HCT116 (cell line): ENCODE measurements around the gene CCDC8.

Source experiments
- CEBPB ChIP-seq: IDR thresholded peaks from 2 replicates; pipeline ENCODE4 v1.6.1; 2012; ENCODE audit warnings: low read depth
- ELF1 ChIP-seq: IDR thresholded peaks from 2 replicates; pipeline ENCODE4 v1.6.1; 2012; ENCODE audit warnings: low read depth, borderline replicate concordance
- EZH2 ChIP-seq: fragments of 200-600 bp; sonication (generic); IDR thresholded peaks from 2 replicates; pipeline ENCODE4 v1.6.1; 2017; ENCODE audit warnings: antibody characterized with exemption, mixed run types
- EZH2phosphoT487 ChIP-seq: fragments of 200-600 bp; IDR thresholded peaks from 2 replicates; pipeline ENCODE4 v1.6.1; 2018; ENCODE audit warnings: antibody characterized with exemption, borderline replicate concordance
- JUND ChIP-seq: IDR thresholded peaks from 2 replicates; pipeline ENCODE4 v1.6.1; 2012
- POLR2A ChIP-seq: IDR thresholded peaks from 2 replicates; pipeline ENCODE4 v1.7.0; 2011; ENCODE audit warnings: borderline replicate concordance; ENCODE audit not compliant: insufficient read depth, insufficient read length; ENCODE audit errors: extremely low read depth
- POLR2AphosphoS5 ChIP-seq: IDR thresholded peaks from 2 replicates; pipeline ENCODE4 v1.6.1; 2011; ENCODE audit warnings: mild to moderate bottlenecking, low read depth, low read length, moderate library complexity
- RAD21 ChIP-seq: IDR thresholded peaks from 2 replicates; pipeline ENCODE4 v1.6.1; 2012; ENCODE audit warnings: low read depth, mild to moderate bottlenecking
- TCF7L2 ChIP-seq: IDR thresholded peaks from 2 replicates; pipeline ENCODE4 v1.7.0; 2011; ENCODE audit warnings: borderline replicate concordance, inconsistent platforms; ENCODE audit not compliant: insufficient read depth, insufficient read length; ENCODE audit errors: extremely low read depth
- YY1 ChIP-seq: IDR thresholded peaks from 2 replicates; pipeline ENCODE4 v1.6.1; 2011; ENCODE audit warnings: low read length, low read depth, moderate library complexity, mild to moderate bottlenecking; ENCODE audit not compliant: insufficient replicate concordance; ENCODE audit errors: extremely low read depth
- ZFX ChIP-seq: fragments of 450-650 bp; IDR thresholded peaks from 2 replicates; pipeline ENCODE4 v1.6.1; 2017
- TF ChIP-seq, protein P1 (sequence below), 3 experiments: fragments of 200-600 bp in 1 of 3; sonication (generic) in 1 of 3; IDR thresholded peaks in 2 of 3; conservative IDR thresholded peaks in 1 of 3; 2 replicates each; pipeline ENCODE4 v1.5.1; 2012 to 2017; ENCODE audit warnings: low read depth in 2 of 3, low read length in 2 of 3, antibody characterized with exemption in 1 of 3, borderline replicate concordance in 1 of 3, control low read depth in 1 of 3, mild to moderate bottlenecking in 1 of 3, mixed read lengths in 1 of 3, mixed run types in 1 of 3, moderate library complexity in 1 of 3; ENCODE audit not compliant: insufficient read depth in 1 of 3
- TF ChIP-seq, protein P2 (sequence below): IDR thresholded peaks from 2 replicates; pipeline ENCODE4 v1.6.1; 2012

DNA sequence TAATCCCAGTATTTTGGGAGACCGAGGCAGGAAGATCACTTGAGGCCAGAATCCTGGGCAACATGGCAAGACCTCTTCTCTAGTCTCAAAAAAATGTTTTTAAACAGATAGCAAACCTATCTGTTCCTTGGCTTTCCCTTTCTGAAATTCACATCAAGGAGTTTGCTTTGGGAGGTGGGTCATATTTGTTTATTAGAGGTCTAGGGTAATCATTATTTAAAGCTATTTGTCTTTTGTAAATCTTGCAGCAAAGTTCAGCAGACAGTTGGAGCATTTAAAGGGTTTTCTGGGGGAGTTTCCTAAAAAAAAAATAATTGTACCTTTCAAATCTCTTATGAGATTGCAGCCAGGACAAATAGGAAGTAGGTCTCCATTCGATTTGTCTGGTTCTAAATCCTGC, 49.0 kb downstream of the CCDC8 start:
- no peak for TF ChIP-seq POLR2AphosphoS5
- no peak for TF ChIP-seq EZH2phosphoT487
- no peak for TF ChIP-seq YY1
- no peak for TF ChIP-seq EZH2
- no peak for TF ChIP-seq RAD21
- TF ChIP-seq, protein P1, sequence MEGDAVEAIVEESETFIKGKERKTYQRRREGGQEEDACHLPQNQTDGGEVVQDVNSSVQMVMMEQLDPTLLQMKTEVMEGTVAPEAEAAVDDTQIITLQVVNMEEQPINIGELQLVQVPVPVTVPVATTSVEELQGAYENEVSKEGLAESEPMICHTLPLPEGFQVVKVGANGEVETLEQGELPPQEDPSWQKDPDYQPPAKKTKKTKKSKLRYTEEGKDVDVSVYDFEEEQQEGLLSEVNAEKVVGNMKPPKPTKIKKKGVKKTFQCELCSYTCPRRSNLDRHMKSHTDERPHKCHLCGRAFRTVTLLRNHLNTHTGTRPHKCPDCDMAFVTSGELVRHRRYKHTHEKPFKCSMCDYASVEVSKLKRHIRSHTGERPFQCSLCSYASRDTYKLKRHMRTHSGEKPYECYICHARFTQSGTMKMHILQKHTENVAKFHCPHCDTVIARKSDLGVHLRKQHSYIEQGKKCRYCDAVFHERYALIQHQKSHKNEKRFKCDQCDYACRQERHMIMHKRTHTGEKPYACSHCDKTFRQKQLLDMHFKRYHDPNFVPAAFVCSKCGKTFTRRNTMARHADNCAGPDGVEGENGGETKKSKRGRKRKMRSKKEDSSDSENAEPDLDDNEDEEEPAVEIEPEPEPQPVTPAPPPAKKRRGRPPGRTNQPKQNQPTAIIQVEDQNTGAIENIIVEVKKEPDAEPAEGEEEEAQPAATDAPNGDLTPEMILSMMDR (IDR thresholded peaks at IDR 0.05 in 2 of 3, conservative IDR thresholded peaks at IDR 0.05 in 1 of 3; ENCODE audit: borderline replicate concordance in 1 of 3, insufficient read depth in 1 of 3, low read depth in 2 of 3, low read length in 2 of 3), result no peak
- TF ChIP-seq, protein P2, sequence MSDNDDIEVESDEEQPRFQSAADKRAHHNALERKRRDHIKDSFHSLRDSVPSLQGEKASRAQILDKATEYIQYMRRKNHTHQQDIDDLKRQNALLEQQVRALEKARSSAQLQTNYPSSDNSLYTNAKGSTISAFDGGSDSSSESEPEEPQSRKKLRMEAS, result no peak
- TF ChIP-seq CEBPB, result no peak
- TF ChIP-seq POLR2A, result no peak
- no peak for TF ChIP-seq ELF1
- no peak for TF ChIP-seq TCF7L2
- TF ChIP-seq ZFX, result no peak
- TF ChIP-seq JUND, result no peak
